Muscle of leg (tissue), 11 donors: Measurements from ENCODE around the gene ATP1A2. TPM values are rescaled to one million over a fixed set of nuclear protein-coding genes. Genes with fewer than 3 reads are reported as not detected.
A peak's percentile ranks its signal among the peaks of the same experiment; 100 is the strongest.
"Not testable (repeated sequence)": the region's sequence is repeated elsewhere in the genome, so short reads cannot be mapped to it uniquely, and the experiment has no call there.

Experiments used
- DNase-seq: peaks from one replicate; pipeline ENCODE4 v3.0.0; 2013
- H3K27ac ChIP-seq: one replicate; pipeline ENCODE4 v1.5.1; 2013; ENCODE audit warnings: mild to moderate bottlenecking, low read length, control low read depth
- H3K27me3 ChIP-seq: one replicate; pipeline ENCODE4 v1.6.1; 2013; ENCODE audit warnings: low read length; ENCODE audit not compliant: control insufficient read depth, insufficient read depth
- H3K36me3 ChIP-seq: one replicate; pipeline ENCODE4 v1.6.1; 2013; ENCODE audit warnings: low read length; ENCODE audit not compliant: control insufficient read depth, insufficient read depth
- H3K4me1 ChIP-seq: one replicate; pipeline ENCODE4 v1.6.1; 2013; ENCODE audit warnings: low read length; ENCODE audit not compliant: control insufficient read depth, insufficient read depth
- H3K4me3 ChIP-seq: one replicate; pipeline ENCODE4 v1.5.1; 2013; ENCODE audit warnings: low read length, control low read depth
- H3K9me3 ChIP-seq: replicated peaks from 2 replicates; pipeline ENCODE4 v1.6.1; 2013; ENCODE audit warnings: low read depth, low read length; ENCODE audit not compliant: control insufficient read depth
- WGBS: methylation state at CpG from one replicate; pipeline ENCODE4 v1.1.5; 2013; ENCODE audit warnings: missing lambda C conversion rate; ENCODE audit not compliant: insufficient coverage; 5-methylcytosine and 5-hydroxymethylcytosine counted together
- polyA plus RNA-seq, 8 donors: library from polyadenylated mRNA; unstranded; fragments of 120-200 nt; gene quantifications; one replicate each; pipeline versions ENCODE4 v1.2.1 to v1.2.3, GENCODE V29; 2013; ENCODE audit warnings: inconsistent platforms in 1 of 8, low replicate concordance in 1 of 8; ENCODE audit not compliant: insufficient read length in 8 of 8, insufficient read depth in 1 of 8
- total RNA-seq: library from RNA; stranded (reverse); fragments of 120-200 nt; gene quantifications from one replicate; pipeline ENCODE4 v1.2.4, GENCODE V29; 2013

ATP1A2 gene
- total and polyA plus RNA-seq, 9 donors = 44.6 to 85.6 (median 58.1) TPM

DNA sequence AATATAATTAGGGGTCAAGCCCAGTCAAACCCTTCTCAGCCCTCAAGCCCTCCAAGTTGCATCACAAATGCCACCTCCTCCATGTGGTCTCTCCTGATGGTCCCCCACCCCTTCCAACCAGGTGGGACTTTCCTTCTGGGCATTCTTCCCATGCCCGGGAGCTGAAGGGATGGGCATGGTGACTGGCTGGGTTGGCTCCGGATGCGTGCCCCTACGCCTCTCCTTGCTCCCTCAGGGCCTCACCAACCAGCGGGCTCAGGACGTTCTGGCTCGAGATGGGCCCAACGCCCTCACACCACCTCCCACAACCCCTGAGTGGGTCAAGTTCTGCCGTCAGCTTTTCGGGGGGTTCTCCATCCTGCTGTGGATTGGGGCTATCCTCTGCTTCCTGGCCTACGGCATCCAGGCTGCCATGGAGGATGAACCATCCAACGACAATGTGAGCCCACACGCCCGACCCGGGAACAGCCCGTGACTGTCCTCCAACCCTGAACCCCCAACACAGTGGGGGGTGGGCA lies 7.5 kb downstream of the ATP1A2 start:
- WGBS = 93% methylated on average over 6 of the region's 16 CpGs
- Histone ChIP-seq H3K4me1 (peaks cover 24% of the 10 kb centered on the region), H3K27me3 (no peaks in the 10 kb centered on the region), H3K27ac (no peak overlapping the region), H3K4me3 (no peak overlapping the region), H3K9me3 (no peaks in the 10 kb centered on the region), H3K36me3 (peaks cover 49% of the 10 kb centered on the region)
- no peak for DNase-seq

DNA sequence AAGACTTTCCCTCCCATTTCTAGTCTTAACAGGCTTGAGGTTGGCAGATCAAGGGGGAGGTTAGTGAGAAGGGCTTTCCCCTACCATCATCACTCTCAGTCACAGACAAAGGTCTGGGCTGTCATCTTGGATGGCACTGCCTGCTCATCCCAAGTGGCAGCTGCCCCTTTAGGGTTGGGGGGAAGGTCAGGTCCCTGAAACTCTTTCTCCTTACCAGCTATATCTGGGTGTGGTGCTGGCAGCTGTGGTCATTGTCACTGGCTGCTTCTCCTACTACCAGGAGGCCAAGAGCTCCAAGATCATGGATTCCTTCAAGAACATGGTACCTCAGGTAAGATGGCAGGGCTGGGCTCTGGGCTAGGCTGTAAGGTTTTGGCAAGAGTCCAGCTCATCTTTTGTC lies 8.2 kb downstream of the ATP1A2 start:
- no peak for DNase-seq
- no peak overlapping the region for H3K27ac ChIP-seq
- H3K27me3 ChIP-seq = no peaks in the 10 kb centered on the region
- no peak overlapping the region for H3K4me3 ChIP-seq
- H3K36me3 ChIP-seq = peaks cover 56% of the 10 kb centered on the region
- H3K4me1 ChIP-seq = peaks cover 17% of the 10 kb centered on the region
- no peaks in the 10 kb centered on the region for H3K9me3 ChIP-seq

DNA sequence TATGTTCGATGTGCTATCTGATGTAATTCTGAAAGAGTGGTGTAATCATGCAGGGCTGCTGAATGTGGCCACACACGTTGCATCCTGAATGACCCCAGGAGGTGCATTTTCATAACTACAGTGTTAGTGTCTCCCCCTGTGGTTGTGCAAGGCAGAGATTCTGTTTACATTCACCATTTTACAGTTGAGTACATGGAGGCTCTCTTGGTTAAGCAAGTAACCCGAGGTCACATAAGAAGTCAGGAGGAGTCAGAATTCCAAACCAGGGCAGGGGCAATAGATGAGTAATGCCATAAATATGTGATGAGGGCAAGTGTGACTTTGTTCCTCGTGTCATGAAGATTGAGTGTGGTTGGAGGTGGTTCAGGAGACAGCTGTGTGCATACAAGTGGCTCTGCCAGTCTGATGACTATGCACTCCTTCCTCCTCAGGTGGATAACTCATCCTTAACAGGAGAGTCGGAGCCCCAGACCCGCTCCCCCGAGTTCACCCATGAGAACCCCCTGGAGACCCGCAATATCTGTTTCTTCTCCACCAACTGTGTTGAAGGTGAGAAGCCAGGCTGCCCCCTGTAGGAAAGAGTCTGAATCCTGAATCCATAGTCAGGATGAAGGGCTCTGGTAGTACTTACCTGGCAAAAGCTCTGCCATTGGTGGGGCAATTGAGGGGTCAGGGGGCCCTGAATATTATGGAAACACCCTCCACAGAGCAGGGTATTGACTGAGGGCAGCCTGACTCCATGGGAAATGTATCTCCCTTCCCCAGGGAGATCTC lies 9.3 kb downstream of the ATP1A2 start:
- peaks cover 14% of the 10 kb centered on the region for H3K4me1 ChIP-seq
- H3K36me3 ChIP-seq = peaks cover 67% of the 10 kb centered on the region
- H3K27me3 ChIP-seq = no peaks in the 10 kb centered on the region
- WGBS = 60% methylated on average over 1 of the region's 8 CpGs
- no peak overlapping the region for H3K4me3 ChIP-seq
- no peak for DNase-seq
- H3K9me3 ChIP-seq = no peaks in the 10 kb centered on the region
- no peak overlapping the region for H3K27ac ChIP-seq

DNA sequence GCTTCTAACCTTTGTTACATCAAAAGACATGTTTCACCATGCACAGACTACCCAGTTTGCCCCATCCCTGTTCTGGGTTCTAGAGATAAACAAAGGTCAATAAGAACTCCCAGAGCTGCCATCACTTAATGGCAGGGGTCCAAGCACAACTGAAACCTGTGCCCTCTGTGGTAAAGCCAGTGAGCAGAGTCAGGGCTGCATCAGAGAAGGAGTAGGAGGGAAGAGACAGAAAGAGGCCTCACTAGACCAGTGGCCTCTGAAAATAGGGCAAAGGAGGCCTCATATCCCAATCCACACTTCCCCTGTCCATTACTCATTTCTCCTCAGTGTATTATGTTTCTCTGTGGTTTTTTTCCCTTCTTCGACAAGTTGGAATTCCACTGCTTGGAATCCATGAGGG lies 10.2 kb downstream of the ATP1A2 start:
- peaks cover 14% of the 10 kb centered on the region for H3K4me1 ChIP-seq
- no CpG with 5 or more reads among the region's 1 CpG for WGBS
- H3K27ac ChIP-seq = no peak overlapping the region
- no peaks in the 10 kb centered on the region for H3K9me3 ChIP-seq
- no peak overlapping the region for H3K4me3 ChIP-seq
- peaks cover 76% of the 10 kb centered on the region for H3K36me3 ChIP-seq
- DNase-seq = no peak
- H3K27me3 ChIP-seq = no peaks in the 10 kb centered on the region

DNA sequence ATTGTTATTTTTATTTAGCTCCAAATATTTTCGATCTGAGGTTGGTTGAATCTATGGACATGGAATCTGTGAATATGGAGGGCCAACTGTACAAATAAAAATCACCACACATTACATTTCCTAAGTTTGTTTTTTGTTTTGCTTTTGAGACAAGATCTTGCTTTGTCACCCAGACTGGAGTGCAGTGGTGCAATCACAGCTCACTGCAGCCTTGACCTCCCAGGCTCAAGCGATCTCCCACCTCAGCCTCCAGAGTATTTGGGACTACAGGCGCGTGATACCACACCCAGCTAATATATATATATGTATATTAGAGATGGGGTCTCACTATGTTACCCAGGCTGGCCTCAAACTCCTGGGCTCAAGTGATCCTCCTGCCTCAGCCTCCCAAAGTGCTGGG lies 10.8 kb downstream of the ATP1A2 start:
- not testable (repeated sequence) for DNase-seq, H3K27me3 ChIP-seq, H3K4me3 ChIP-seq, H3K27ac ChIP-seq, H3K9me3 ChIP-seq
- Histone ChIP-seq H3K4me1 (peaks cover 14% of the 10 kb centered on the region), H3K36me3 (peaks cover 76% of the 10 kb centered on the region)
- WGBS = no CpG with 5 or more reads among the region's 4 CpGs

DNA sequence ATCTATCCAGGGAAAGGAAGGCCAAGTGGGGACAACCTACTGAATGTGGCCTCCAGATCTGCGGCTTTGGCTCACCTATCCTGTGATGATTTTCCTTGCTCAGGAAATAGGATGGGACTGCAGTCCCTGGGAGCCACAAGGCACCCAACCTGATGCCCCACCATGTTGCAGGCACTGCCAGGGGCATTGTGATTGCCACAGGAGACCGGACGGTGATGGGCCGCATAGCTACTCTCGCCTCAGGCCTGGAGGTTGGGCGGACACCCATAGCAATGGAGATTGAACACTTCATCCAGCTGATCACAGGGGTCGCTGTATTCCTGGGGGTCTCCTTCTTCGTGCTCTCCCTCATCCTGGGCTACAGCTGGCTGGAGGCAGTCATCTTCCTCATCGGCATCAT lies 11.8 kb downstream of the ATP1A2 start:
- no peak for DNase-seq
- Histone ChIP-seq H3K27me3 (no peaks in the 10 kb centered on the region), H3K4me3 (no peak overlapping the region), H3K27ac (no peak overlapping the region), H3K36me3 (peaks cover 81% of the 10 kb centered on the region), H3K4me1 (peaks cover 14% of the 10 kb centered on the region), H3K9me3 (no peaks in the 10 kb centered on the region)
- 94% methylated on average over 9 of the region's 9 CpGs for WGBS

- Histone ChIP-seq H3K27me3 (no peaks in the 10 kb centered on the region), H3K27ac (no peak overlapping the region), H3K4me3 (no peak overlapping the region), H3K4me1 (peaks cover 14% of the 10 kb centered on the region), H3K36me3 (peaks cover 81% of the 10 kb centered on the region), H3K9me3 (no peaks in the 10 kb centered on the region)
- peak; percentile 69 for DNase-seq
- 51% methylated on average over 6 of the region's 7 CpGs for WGBS
Measured at GRCh38 chr1:160127865-160128523, 12.4 kb downstream of the ATP1A2 start.

DNA sequence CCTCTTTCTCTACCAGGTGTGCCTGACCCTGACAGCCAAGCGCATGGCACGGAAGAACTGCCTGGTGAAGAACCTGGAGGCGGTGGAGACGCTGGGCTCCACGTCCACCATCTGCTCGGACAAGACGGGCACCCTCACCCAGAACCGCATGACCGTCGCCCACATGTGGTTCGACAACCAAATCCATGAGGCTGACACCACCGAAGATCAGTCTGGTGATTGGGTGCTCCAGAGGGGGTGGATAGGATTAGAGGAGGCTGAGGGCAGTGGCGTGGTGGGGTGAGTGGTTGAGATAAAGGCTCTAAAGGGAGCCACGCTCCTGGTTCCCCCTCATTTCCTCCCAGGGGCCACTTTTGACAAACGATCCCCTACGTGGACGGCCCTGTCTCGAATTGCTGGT lies 13.1 kb downstream of the ATP1A2 start:
- DNase-seq = no peak
- peaks cover 14% of the 10 kb centered on the region for H3K4me1 ChIP-seq
- no peak overlapping the region for H3K4me3 ChIP-seq
- peaks cover 76% of the 10 kb centered on the region for H3K36me3 ChIP-seq
- H3K27ac ChIP-seq = no peak overlapping the region
- 94% methylated on average over 8 of the region's 18 CpGs for WGBS
- no peaks in the 10 kb centered on the region for H3K9me3 ChIP-seq
- no peaks in the 10 kb centered on the region for H3K27me3 ChIP-seq

DNA sequence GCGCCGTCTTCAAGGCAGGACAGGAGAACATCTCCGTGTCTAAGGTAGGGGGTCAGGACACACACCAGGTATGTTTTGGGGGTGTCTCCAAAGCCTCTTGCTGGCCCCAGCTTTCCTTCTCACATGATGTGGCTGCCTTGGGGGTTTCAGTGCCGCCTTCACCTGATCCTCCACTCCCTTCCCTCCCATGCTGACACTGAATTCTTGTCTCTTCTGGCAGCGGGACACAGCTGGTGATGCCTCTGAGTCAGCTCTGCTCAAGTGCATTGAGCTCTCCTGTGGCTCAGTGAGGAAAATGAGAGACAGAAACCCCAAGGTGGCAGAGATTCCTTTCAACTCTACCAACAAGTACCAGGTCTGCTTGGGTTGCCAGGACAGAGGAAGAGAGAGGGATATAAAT lies 13.5 kb downstream of the ATP1A2 start:
- Histone ChIP-seq H3K9me3 (no peaks in the 10 kb centered on the region), H3K27ac (no peak overlapping the region), H3K4me1 (peaks cover 11% of the 10 kb centered on the region), H3K4me3 (no peak overlapping the region), H3K36me3 (peaks cover 73% of the 10 kb centered on the region), H3K27me3 (no peaks in the 10 kb centered on the region)
- DNase-seq = no peak
- WGBS = no CpG with 5 or more reads among the region's 5 CpGs

DNA sequence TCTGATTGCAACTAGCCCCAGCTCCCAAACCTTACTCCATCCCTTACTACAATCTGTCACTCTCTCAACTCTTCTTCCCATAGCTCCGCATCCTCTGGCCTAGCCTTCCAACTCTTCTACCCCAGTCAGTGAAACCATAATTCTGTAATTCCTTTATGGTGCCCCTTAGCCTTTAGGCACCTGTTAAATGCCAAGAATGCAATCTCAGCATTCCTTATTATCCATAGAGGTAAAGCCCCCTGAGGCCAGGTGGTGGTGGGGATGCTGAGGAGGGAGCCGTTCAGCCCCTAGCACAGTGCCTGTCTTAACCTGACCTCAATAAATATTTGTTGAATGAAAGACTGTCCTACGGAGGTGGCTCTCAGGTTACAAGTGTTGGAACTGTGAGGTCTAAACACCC lies 14.0 kb downstream of the ATP1A2 start:
- no peak overlapping the region for H3K27ac ChIP-seq

More for the DNA sequence above, 14.0 kb downstream of the ATP1A2 start:
- H3K27me3 ChIP-seq = no peaks in the 10 kb centered on the region
- peaks cover 6% of the 10 kb centered on the region for H3K4me1 ChIP-seq
- no peaks in the 10 kb centered on the region for H3K9me3 ChIP-seq
- WGBS = no CpG with 5 or more reads among the region's 3 CpGs
- DNase-seq = no peak
- H3K36me3 ChIP-seq = peaks cover 76% of the 10 kb centered on the region
- no peak overlapping the region for H3K4me3 ChIP-seq
